ENCODE data around the gene DGKI.

DGKI gene

DNA sequence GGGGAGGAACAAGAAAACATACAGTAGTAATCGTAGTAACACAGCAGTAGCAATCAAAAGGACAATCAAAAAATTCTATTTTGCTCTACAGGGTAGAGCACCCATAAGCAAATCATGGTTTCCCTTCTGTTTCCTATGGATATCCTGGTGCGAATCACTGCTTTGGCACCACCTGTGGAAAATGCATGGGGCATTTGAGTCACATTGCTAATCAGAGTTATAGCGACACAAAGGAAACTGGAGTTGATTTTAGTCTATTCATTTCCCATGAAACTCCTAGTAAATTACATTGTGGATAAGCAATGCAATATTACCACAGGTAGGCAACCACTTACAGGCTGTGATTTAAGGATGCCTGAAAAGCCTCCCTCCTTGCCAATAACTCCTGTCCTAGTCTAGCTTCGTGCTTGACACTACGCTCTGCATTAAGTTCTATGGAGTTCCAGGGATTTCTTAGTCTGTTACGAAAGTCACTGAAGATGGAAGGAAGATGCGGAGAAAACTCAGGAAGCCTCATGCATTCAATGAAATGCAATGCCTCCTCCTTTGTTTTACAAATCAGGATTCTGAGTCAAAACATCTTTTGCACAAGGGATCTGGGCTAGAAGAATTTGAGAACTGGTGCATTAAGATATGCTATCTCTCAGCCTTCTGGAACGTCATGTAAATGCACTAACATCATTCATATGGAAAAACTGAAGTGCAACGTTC lies 188.4 kb downstream of the DGKI start:
- no peak overlapping the region for H3K4me3 ChIP-seq (ENCODE audit: low read depth, low read length)
- TF ChIP-seq, protein P1, sequence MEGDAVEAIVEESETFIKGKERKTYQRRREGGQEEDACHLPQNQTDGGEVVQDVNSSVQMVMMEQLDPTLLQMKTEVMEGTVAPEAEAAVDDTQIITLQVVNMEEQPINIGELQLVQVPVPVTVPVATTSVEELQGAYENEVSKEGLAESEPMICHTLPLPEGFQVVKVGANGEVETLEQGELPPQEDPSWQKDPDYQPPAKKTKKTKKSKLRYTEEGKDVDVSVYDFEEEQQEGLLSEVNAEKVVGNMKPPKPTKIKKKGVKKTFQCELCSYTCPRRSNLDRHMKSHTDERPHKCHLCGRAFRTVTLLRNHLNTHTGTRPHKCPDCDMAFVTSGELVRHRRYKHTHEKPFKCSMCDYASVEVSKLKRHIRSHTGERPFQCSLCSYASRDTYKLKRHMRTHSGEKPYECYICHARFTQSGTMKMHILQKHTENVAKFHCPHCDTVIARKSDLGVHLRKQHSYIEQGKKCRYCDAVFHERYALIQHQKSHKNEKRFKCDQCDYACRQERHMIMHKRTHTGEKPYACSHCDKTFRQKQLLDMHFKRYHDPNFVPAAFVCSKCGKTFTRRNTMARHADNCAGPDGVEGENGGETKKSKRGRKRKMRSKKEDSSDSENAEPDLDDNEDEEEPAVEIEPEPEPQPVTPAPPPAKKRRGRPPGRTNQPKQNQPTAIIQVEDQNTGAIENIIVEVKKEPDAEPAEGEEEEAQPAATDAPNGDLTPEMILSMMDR (IDR thresholded peaks at IDR 0.05; ENCODE audit: low read depth, low read length), result no peak

DNA sequence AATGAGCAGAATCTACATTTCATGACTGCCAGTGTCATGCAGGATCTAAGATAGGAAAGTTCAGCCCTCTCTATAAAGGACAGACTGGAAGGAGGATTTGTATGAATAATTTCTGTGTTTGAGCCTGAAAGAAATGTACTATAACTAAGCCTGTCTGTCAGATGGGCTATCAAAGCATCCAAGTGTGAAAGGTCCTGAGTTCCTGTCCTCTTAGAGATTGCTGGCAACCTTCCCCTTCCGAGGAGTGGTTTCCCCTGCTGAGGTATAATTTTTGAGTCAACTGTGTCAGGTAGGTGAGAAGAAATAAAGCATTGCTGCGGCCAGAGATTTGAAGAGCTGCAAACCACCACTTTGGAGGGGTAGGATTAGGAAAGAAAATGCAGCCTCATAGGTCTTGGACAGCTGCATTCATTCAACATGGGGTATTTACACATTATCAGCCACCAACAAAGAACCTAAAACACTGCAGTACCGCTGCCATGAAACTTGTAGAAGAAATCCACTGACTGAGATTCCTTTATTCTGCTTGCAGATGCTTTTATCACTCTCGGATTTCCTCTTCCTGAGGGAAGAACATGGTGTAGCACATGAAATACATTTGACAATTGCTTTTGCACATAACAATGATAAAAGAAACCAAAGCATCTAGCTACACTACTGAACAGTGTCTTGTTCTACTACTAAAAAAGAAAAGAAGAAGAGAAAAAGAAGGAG lies 189.1 kb downstream of the DGKI start:
- TF ChIP-seq, protein P1 (IDR thresholded peaks at IDR 0.05; ENCODE audit: low read depth, low read length), result no peak
- no peak overlapping the region for H3K4me3 ChIP-seq (ENCODE audit: low read depth, low read length)

DNA sequence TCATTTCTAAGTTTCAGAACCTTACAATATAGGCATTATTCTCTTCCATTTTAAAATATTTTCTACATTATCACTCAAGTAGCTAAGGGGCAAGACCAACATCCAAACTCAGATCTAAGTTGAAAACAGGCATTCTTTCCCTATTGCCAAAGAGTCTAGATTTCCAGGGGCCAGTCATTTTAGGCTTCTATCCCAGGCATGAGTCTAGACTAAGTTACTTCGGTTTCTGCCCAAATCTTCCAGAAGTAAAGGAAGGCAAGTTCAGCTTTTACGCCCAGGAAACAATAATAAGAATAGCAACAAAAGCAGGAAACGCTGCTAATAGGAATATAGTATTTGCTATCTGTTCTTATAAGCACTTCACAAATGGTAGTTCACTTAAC lies 189.9 kb downstream of the DGKI start:
- H3K4me3 ChIP-seq (ENCODE audit: low read depth, low read length), result no peak overlapping the region
- TF ChIP-seq, protein P1 (IDR thresholded peaks at IDR 0.05; ENCODE audit: low read depth, low read length), result no peak

DNA sequence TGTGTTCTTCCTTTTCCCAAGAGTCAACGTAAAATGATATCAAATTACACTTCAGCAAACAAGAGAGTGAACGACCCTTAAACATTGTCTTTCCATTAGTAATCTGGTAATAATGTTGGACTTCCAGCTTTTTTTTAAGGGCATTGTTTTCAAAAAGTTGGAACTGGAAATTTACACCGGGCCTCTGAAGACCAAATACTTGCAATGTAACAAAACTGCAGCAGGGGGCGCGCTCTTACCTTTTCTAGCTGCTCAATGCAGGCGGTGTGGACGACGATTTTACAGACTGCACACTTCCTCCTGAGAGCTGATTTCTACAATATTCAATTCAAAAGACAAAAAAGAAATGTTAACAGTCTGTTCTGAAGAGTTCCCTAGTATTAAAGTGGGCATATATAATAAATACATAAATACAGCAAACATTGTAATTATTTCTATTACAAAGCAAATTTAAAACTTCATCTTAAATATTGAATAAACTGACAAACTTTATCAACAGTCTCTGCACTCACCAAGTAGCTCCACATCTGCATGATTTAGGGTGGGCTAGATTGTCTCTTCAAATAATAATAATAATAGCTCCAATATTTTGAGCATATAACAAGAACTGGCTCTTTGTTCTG lies 190.4 kb downstream of the DGKI start:
- no peak overlapping the region for H3K4me3 ChIP-seq (ENCODE audit: low read depth, low read length)
- TF ChIP-seq, protein P1 (IDR thresholded peaks at IDR 0.05; ENCODE audit: low read depth, low read length), result peak; percentile 72

DNA sequence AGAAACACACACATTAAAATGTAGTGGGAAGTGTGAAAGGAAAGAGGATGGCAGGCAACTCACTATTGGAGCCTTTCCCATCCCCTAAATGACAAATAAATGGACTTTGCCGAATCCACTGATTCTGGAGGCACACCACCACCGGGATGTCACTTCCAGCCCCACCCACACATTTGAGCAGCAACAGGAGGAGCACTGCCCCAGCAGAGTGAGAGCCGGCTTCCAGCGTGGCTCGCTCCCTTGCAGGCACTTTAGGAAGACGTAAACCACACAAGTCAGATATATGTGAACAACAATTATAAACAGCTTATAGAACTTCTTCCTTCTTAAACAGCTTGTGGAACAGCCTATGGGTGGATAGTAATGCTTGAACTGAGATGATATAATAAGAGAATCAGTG lies 191.0 kb downstream of the DGKI start:
- no peak overlapping the region for H3K4me3 ChIP-seq (ENCODE audit: low read depth, low read length)
- TF ChIP-seq, protein P1 (IDR thresholded peaks at IDR 0.05; ENCODE audit: low read depth, low read length), result no peak

DNA sequence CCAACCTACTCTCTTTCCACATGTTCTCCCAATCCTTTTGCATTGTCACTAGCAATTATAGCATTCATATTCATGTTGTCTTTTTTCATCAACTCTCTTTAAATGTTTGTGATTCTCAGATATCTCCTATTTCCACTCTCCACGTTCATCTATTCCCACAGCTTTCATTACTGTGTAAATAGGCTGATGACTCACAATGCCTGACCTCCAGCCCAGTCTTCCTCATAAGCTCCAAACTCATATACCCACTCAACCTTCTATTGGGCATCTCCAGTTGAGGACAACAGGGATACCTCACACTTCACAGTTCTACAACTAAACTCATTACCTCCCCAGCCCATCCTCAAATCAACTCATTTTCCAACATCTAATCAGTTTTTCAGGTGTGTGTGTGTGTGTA lies 194.1 kb downstream of the DGKI start:
- no peak overlapping the region for H3K4me3 ChIP-seq (ENCODE audit: low read depth, low read length)
- TF ChIP-seq, protein P1 (IDR thresholded peaks at IDR 0.05; ENCODE audit: low read depth, low read length), result no peak
